PC-3 (cell line): ENCODE measurements around the gene GALNS. TPM values are rescaled to one million over a fixed set of nuclear protein-coding genes. Genes with fewer than 3 reads are reported as not detected.

Experiments
- ATAC-seq: fragments of 200-7000 bp; cut with Tn5 transposase; 2 replicates; pipeline ENCODE4 v1.9.1; 2020; ENCODE audit warnings: mild to moderate bottlenecking, moderate library complexity
- BruUV-seq: library from RNA; stranded (reverse); fragments of 400-500 nt; replicated peaks from 2 replicates; lab custom pipeline; 2021; lab: Mats Ljungman, UMichigan
- CTCF ChIA-PET: fragments of 300-600 bp; sonication (Branson Sonifier 250); formaldehyde crosslinking; loops from one replicate; lab custom pipeline; 2022; ENCODE audit warnings: antibody characterized with exemption; lab: Charles Lee
- POLR2A ChIA-PET: fragments of 300-600 bp; sonication (Branson Sonifier 250); formaldehyde crosslinking; loops from one replicate; lab custom pipeline; 2022; ENCODE audit warnings: antibody characterized with exemption; ENCODE audit not compliant: unreplicated experiment; lab: Charles Lee
- DNase-seq: peaks from one replicate; pipeline ENCODE4 v3.0.0-alpha.2; 2015
- H2AFZ ChIP-seq: fragments of 300-600 bp; sonication (generic); 2 replicates; pipeline ENCODE4 v1.6.0; 2016; ENCODE audit warnings: antibody characterized with exemption, low read length
- H3F3A ChIP-seq: fragments of 300-600 bp; sonication (generic); one replicate; pipeline ENCODE4 v1.6.0; 2017; ENCODE audit warnings: antibody characterized with exemption, low read length, control low read depth, mild to moderate bottlenecking; ENCODE audit not compliant: unreplicated experiment
- H3K27ac ChIP-seq: fragments of 300-600 bp; sonication (generic); 2 replicates; pipeline ENCODE4 v1.5.1; 2016; ENCODE audit warnings: mild to moderate bottlenecking, low read length
- H3K27me3 ChIP-seq: fragments of 300-600 bp; sonication (generic); 2 replicates; pipeline ENCODE4 v1.6.1; 2016; ENCODE audit warnings: low read length, mixed read lengths
- H3K36me3 ChIP-seq: fragments of 300-600 bp; sonication (generic); 2 replicates; pipeline ENCODE4 v1.6.1; 2016; ENCODE audit warnings: low read depth, mixed run types, low read length, mixed read lengths
- H3K4me1 ChIP-seq: fragments of 300-600 bp; sonication (generic); 2 replicates; pipeline ENCODE4 v1.5.1; 2016; ENCODE audit warnings: low read length; ENCODE audit not compliant: insufficient read depth
- H3K4me2 ChIP-seq: fragments of 300-600 bp; sonication (generic); 2 replicates; pipeline ENCODE4 v1.6.0; 2016; ENCODE audit warnings: low read length
- H3K4me3 ChIP-seq: fragments of 300-600 bp; sonication (generic); 2 replicates; pipeline ENCODE4 v1.5.1; 2016; ENCODE audit warnings: mild to moderate bottlenecking, low read length, mixed read lengths
- H3K79me2 ChIP-seq: fragments of 300-600 bp; sonication (generic); 2 replicates; pipeline ENCODE4 v1.6.1; 2017; ENCODE audit warnings: low read length, mixed read lengths
- H3K9ac ChIP-seq: fragments of 300-600 bp; sonication (generic); 2 replicates; pipeline ENCODE4 v1.6.0; 2016; ENCODE audit warnings: mild to moderate bottlenecking, low read length
- H3K9me2 ChIP-seq: fragments of 300-600 bp; sonication (generic); replicated peaks from 2 replicates; pipeline ENCODE4 v1.6.1; 2016; ENCODE audit warnings: mixed run types, low read length, mixed read lengths
- H3K9me3 ChIP-seq: fragments of 300-600 bp; sonication (generic); 2 replicates; pipeline ENCODE4 v1.6.1; 2016; ENCODE audit warnings: low read length, mixed read lengths
- H4K20me1 ChIP-seq: fragments of 300-600 bp; sonication (generic); 2 replicates; pipeline ENCODE4 v1.6.1; 2016; ENCODE audit warnings: low read length, mixed read lengths
- CTCF ChIP-seq: fragments of 300-600 bp; sonication (generic); conservative IDR thresholded peaks from 2 replicates; pipeline ENCODE4 v1.5.1; 2017; ENCODE audit warnings: antibody characterized with exemption, low read depth, mild to moderate bottlenecking, low read length
- EZH2 ChIP-seq: fragments of 300-600 bp; sonication (generic); IDR thresholded peaks from one replicate; pipeline ENCODE4 v1.6.1; 2017; ENCODE audit warnings: antibody characterized with exemption, mild to moderate bottlenecking, low read length; ENCODE audit not compliant: unreplicated experiment
- EZH2phosphoT487 ChIP-seq: fragments of 300-600 bp; sonication (generic); IDR thresholded peaks from 2 replicates; pipeline ENCODE4 v1.6.1; 2018; ENCODE audit warnings: mild to moderate bottlenecking, antibody characterized with exemption, low read length, borderline replicate concordance
- intact Hi-C: fragments of 100-400 bp; cut with micrococcal nuclease; formaldehyde crosslinking; loops from 2 replicates; pipeline ENCODE4 v1.9.0; 2023
- total RNA-seq: library from RNA; depleted of rRNA; stranded (reverse); fragments of >200 nt; gene quantifications from 2 replicates; pipeline ENCODE4 v1.2.3, GENCODE V29; 2014

The GALNS gene
- total RNA-seq, 1 experiment from 2014 or later = 18.3 TPM

- Histone ChIP-seq H3K4me1 (no peaks in the 10 kb centered on the region), H3F3A (no peaks in the 10 kb centered on the region), H3K27ac (no peak overlapping the region), H3K79me2 (no peaks in the 10 kb centered on the region), H3K4me3 (no peak overlapping the region), H3K27me3 (no peaks in the 10 kb centered on the region), H4K20me1 (no peaks in the 10 kb centered on the region), H3K9me2 (no peaks in the 10 kb centered on the region), H3K9ac (no peak overlapping the region), H3K4me2 (no peak overlapping the region), H3K36me3 (no peaks in the 10 kb centered on the region), H2AFZ (no peak overlapping the region), H3K9me3 (no peaks in the 10 kb centered on the region)
- no TSS peak for BruUV-seq
- no peak for ATAC-seq
- CTCF ChIA-PET = no interaction called here
- DNase-seq = no peak
- intact Hi-C loops = no loop called here
- POLR2A ChIA-PET = no interaction called here
- TF ChIP-seq EZH2 (no peak), EZH2phosphoT487 (no peak), CTCF (no peak)
These were observed 8.6 kb upstream of the GALNS start for GRCh38 chr16:88865310-88865709.

GRCh38 chr16:88864521-88864920 is 7.8 kb upstream of the GALNS start:
- TF ChIP-seq CTCF = no peak
- TF ChIP-seq EZH2phosphoT487 = no peak
- DNase-seq = no peak
- Histone ChIP-seq H3K36me3 (no peaks in the 10 kb centered on the region), H3K27me3 (no peaks in the 10 kb centered on the region), H3K9me2 (no peaks in the 10 kb centered on the region), H3K9me3 (no peaks in the 10 kb centered on the region), H4K20me1 (no peaks in the 10 kb centered on the region), H3K9ac (no peak overlapping the region), H3K4me3 (no peak overlapping the region), H3F3A (no peaks in the 10 kb centered on the region), H3K27ac (no peak overlapping the region), H3K4me1 (no peaks in the 10 kb centered on the region), H2AFZ (no peak overlapping the region), H3K79me2 (no peaks in the 10 kb centered on the region), H3K4me2 (no peak overlapping the region)
- ChIA-PET POLR2A (no interaction called here), CTCF (no interaction called here)
- intact Hi-C loops = no loop called here
- no peak for ATAC-seq
- BruUV-seq = no TSS peak

- H2AFZ ChIP-seq = no peak overlapping the region
- no peaks in the 10 kb centered on the region for H3K4me1 ChIP-seq
- H3K9me3 ChIP-seq = no peaks in the 10 kb centered on the region
- H3K36me3 ChIP-seq = no peaks in the 10 kb centered on the region
- intact Hi-C loops = no loop called here
- H3K9me2 ChIP-seq = no peaks in the 10 kb centered on the region
- H3K4me3 ChIP-seq = no peak overlapping the region
- H3K27ac ChIP-seq = no peak overlapping the region
- TF ChIP-seq CTCF (no peak), EZH2phosphoT487 (no peak), EZH2 (no peak)
- BruUV-seq = no TSS peak
- H3K9ac ChIP-seq = no peak overlapping the region
- ChIA-PET POLR2A (no interaction called here), CTCF (no interaction called here)
- no peaks in the 10 kb centered on the region for H3F3A ChIP-seq
- H3K79me2 ChIP-seq = no peaks in the 10 kb centered on the region
- H4K20me1 ChIP-seq = no peaks in the 10 kb centered on the region
- no peaks in the 10 kb centered on the region for H3K27me3 ChIP-seq
- H3K4me2 ChIP-seq = no peak overlapping the region
- ATAC-seq (no peak), DNase-seq (no peak)
These were observed 7.4 kb upstream of the GALNS start for GRCh38 chr16:88864099-88864498.
